G401 (cell line): ENCODE data around the gene CGNL1. TPM values are rescaled to one million over a fixed set of nuclear protein-coding genes. Genes with fewer than 3 reads are reported as not detected.

ENCODE experiments used
- DNase-seq: peaks from one replicate; pipeline ENCODE4 v3.0.0-alpha.2; 2015; ENCODE audit warnings: low spot score
- in situ Hi-C: cut with HindIII; loops from 2 replicates; pipeline ENCODE4 v1.10.0; 2016; ENCODE audit warnings: low sequenced_read_pairs, mixed read lengths
- total RNA-seq: library from RNA; depleted of rRNA; stranded (reverse); fragments of >200 nt; shearing (Covaris generic); gene quantifications from 2 replicates; pipeline ENCODE4 v1.2.3, GENCODE V29; 2014

CGNL1 gene
- total RNA-seq, 1 experiment from 2014 or later = 121 TPM

GRCh38 chr15:57345584-57345983 lies 30.7 kb upstream of the CGNL1 start:
- peak; percentile 53 for DNase-seq
- in situ Hi-C loops = no loop called here

- in situ Hi-C loops = no loop called here
Observed at GRCh38 chr15:57348081-57348480, 28.2 kb upstream of the CGNL1 start.

GRCh38 chr15:57352535-57353316 lies 23.6 kb upstream of the CGNL1 start:
- DNase-seq = peak; percentile 71
- in situ Hi-C loops = no loop called here

More at GRCh38 chr15:57348081-57348480, 28.2 kb upstream of the CGNL1 start:
- DNase-seq = no peak

- no peak for DNase-seq
- in situ Hi-C loops = no loop called here
Observed at GRCh38 chr15:57353317-57353804, 22.9 kb upstream of the CGNL1 start.

- peak; percentile 26 for DNase-seq
- in situ Hi-C loops = no loop called here
Observed at GRCh38 chr15:57354436-57355123, 21.7 kb upstream of the CGNL1 start.

- no peak for DNase-seq
- in situ Hi-C loops = no loop called here
Observed at GRCh38 chr15:57355259-57355658, 21.0 kb upstream of the CGNL1 start.

- in situ Hi-C loops = no loop called here
- DNase-seq = no peak
Observed at GRCh38 chr15:57356178-57356577, 20.1 kb upstream of the CGNL1 start.

GRCh38 chr15:57356636-57357035 lies 19.7 kb upstream of the CGNL1 start:
- in situ Hi-C loops = no loop called here
- peak; percentile 26 for DNase-seq

- in situ Hi-C loops = no loop called here
- DNase-seq = no peak
Observed at GRCh38 chr15:57357799-57358198, 18.5 kb upstream of the CGNL1 start.

- no peak for DNase-seq
- in situ Hi-C loops = no loop called here
Observed at GRCh38 chr15:57358571-57358970, 17.7 kb upstream of the CGNL1 start.

- no peak for DNase-seq
- in situ Hi-C loops = no loop called here
Observed at GRCh38 chr15:57363661-57364060, 12.6 kb upstream of the CGNL1 start.

GRCh38 chr15:57364282-57365007 lies 11.9 kb upstream of the CGNL1 start:
- in situ Hi-C loops = no loop called here
- peak; percentile 37 for DNase-seq

- in situ Hi-C loops = no loop called here
Observed at GRCh38 chr15:57367556-57367955, 8.7 kb upstream of the CGNL1 start.

GRCh38 chr15:57370929-57371328 lies 5.4 kb upstream of the CGNL1 start:
- in situ Hi-C loops = no loop called here
- peak; percentile 54 for DNase-seq

More at GRCh38 chr15:57367556-57367955, 8.7 kb upstream of the CGNL1 start:
- peak; percentile 88 for DNase-seq

- DNase-seq = no peak
- in situ Hi-C loops = no loop called here
Observed at GRCh38 chr15:57373251-57373881, 2.9 kb upstream of the CGNL1 start.

- DNase-seq = no peak
- in situ Hi-C loops = no loop called here
Observed at GRCh38 chr15:57373882-57374276, 2.4 kb upstream of the CGNL1 start.

- no peak for DNase-seq
- in situ Hi-C loops = no loop called here
Observed at GRCh38 chr15:57376696-57377477, 582 bp downstream of the CGNL1 start.

- DNase-seq = peak; percentile 29
- in situ Hi-C loops = no loop called here
Observed at GRCh38 chr15:57377478-57377847, 1.2 kb downstream of the CGNL1 start.

- DNase-seq = no peak
- in situ Hi-C loops = no loop called here
Observed at GRCh38 chr15:57379487-57379886, 3.2 kb downstream of the CGNL1 start.
